Measurements from ENCODE around the gene DIP2B. TPM values are rescaled to one million over a fixed set of nuclear protein-coding genes. Genes with fewer than 3 reads are reported as not detected.

DIP2B gene
- total RNA-seq, 6 experiments from 2014 or later = 11.1 to 24.0 (median 14.8) TPM

DNA sequence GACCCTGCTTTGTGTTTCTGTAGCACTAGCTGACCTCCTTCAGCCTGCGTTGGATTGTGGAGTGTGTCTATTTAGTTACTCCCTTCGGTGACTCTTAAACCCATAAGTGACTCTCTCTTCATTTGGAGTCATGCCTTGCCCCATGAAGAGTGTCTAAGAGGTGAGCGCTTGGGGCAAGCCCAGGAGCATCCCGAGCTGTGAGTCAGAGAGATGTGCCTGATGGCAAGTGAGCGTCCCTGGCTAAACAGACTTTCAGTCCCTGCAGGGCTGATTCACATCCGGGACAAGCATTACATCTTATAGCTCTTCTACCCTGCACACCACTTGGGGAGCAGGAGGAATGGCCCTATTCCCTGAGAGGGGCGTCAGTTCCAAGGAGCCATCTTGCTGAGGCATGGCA, 234.8 kb downstream of the DIP2B start:
- no peak for ATAC-seq
- no peak for TF ChIP-seq POLR2A (IDR thresholded peaks at IDR 0.05)
- no peak for TF ChIP-seq CTCF (IDR thresholded peaks at IDR 0.05)
- peaks cover 0 to 97% (median 62%) of the 10 kb centered on the region in 4 donors for H3K36me3 ChIP-seq

DNA sequence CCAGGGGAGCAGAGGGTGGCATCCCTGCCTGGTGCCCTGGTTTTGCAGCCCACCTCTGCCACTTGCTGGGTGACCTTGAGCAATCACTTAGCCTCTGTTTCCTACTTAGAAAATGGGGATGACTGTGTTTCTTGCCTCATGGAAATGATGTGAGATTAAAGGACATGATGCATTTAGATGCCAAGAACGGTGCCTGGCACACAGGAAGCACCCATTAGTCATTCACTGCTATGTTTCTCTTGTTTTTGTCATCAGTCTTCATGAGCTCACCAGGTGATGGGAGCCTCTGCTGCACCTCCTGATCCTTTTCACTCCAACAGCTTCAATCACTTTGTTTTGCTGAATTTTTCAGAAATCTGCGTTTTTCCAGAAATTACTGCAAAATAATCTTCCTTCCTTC, 235.5 kb downstream of the DIP2B start:
- 100% methylated on average over 1 of the region's 2 CpGs for WGBS (ENCODE audit: insufficient coverage, low coverage, low lambda C conversion rate, missing lambda C conversion rate)
- H3K27me3 ChIP-seq = no peaks in the 10 kb centered on the region
- TF ChIP-seq POLR2A (IDR thresholded peaks at IDR 0.05) (no peak), CTCF (IDR thresholded peaks at IDR 0.05) (no peak)
- DNase-seq = no peak
- peaks cover 0 to 100% (median 63%) of the 10 kb centered on the region in 4 donors for H3K36me3 ChIP-seq
- no peak overlapping the region for H3K27ac ChIP-seq
- H3K9me3 ChIP-seq = no peaks in the 10 kb centered on the region
- no peak overlapping the region for H3K4me3 ChIP-seq
- H3K4me1 ChIP-seq = no peaks in the 10 kb centered on the region
- intact Hi-C loops (cut with DNase I) = no loop called here
- no peak for ATAC-seq

More for the DNA sequence above, 234.8 kb downstream of the DIP2B start:
- Histone ChIP-seq H3K9me3 (no peaks in the 10 kb centered on the region), H3K27ac (no peak overlapping the region), H3K4me3 (no peak overlapping the region), H3K27me3 (no peaks in the 10 kb centered on the region), H3K4me1 (no peaks in the 10 kb centered on the region)
- intact Hi-C loops (cut with DNase I) = no loop called here
- 92% methylated on average over 2 of the region's 7 CpGs for WGBS (ENCODE audit: insufficient coverage, low coverage, low lambda C conversion rate, missing lambda C conversion rate)
- DNase-seq = no peak

- Histone ChIP-seq H3K27ac (no peak overlapping the region), H3K27me3 (no peaks in the 10 kb centered on the region), H3K4me1 (no peaks in the 10 kb centered on the region), H3K9me3 (no peaks in the 10 kb centered on the region), H3K4me3 (no peak overlapping the region), H3K36me3 (peaks cover 0 to 99% (median 52%) of the 10 kb centered on the region in 4 donors)
- ATAC-seq (no peak), DNase-seq (no peak)
- TF ChIP-seq POLR2A (IDR thresholded peaks at IDR 0.05) (no peak), CTCF (IDR thresholded peaks at IDR 0.05) (no peak)
- 94% methylated on average over 7 of the region's 7 CpGs for WGBS (ENCODE audit: insufficient coverage, low coverage, low lambda C conversion rate, missing lambda C conversion rate)
- intact Hi-C loops (cut with DNase I) = no loop called here
Measured at GRCh38 chr12:50742776-50743175, 238.0 kb downstream of the DIP2B start.

DNA sequence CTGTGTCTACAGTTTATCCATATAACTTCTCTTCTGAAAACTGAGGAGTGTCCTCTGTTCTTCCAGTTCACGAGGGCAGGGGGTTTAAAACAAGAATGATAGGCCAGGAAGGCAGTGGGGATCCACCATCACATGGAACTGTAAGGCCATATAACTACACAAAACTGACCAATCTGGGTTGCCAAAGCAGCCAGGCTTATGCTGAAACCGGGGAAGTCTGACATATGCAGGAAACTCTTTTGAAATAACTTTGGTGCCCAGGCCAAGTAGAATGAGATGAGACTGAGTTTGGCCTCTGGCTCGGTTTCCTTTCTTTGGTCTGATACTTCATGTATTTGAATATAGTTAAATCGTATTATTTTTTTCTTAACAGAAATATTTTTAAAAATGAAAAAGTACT, 241.1 kb downstream of the DIP2B start:
- no peak for TF ChIP-seq POLR2A (IDR thresholded peaks at IDR 0.05)
- TF ChIP-seq CTCF (IDR thresholded peaks at IDR 0.05) = no peak
- no peaks in the 10 kb centered on the region for H3K4me1 ChIP-seq
- no peak overlapping the region for H3K27ac ChIP-seq
- no peaks in the 10 kb centered on the region for H3K27me3 ChIP-seq
- intact Hi-C loops (cut with DNase I) = no loop called here
- ATAC-seq (peak in 2 of 4 donors; percentile 30 to 37), DNase-seq (no peak)
- no peaks in the 10 kb centered on the region for H3K9me3 ChIP-seq
- WGBS (ENCODE audit: insufficient coverage, low coverage, low lambda C conversion rate, missing lambda C conversion rate) = 76% methylated on average over 4 of the region's 4 CpGs
- no peak overlapping the region for H3K4me3 ChIP-seq
- H3K36me3 ChIP-seq = peaks cover 0 to 76% (median 31%) of the 10 kb centered on the region in 4 donors

DNA sequence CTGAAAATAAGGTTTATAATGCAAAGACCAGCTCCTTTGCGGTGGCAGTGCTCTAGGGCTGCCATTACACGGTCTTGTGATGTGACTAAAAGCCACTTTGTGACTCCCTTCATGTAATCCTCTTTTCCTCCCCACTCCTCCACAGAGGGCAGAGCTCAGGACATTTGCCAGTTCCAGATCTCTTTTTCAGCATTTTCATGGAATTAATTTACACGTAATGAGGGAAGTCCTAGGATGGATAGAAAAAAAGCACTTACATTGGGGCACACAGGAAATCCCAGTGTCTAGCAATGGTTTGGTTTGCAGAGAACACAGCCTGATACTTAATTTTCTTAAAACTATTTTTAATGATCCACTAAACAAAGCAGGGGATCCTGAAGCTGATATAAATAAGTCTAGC, 241.6 kb downstream of the DIP2B start:
- H3K4me1 ChIP-seq = no peaks in the 10 kb centered on the region
- intact Hi-C loops (cut with DNase I) = no loop called here
- WGBS (ENCODE audit: insufficient coverage, low coverage, low lambda C conversion rate, missing lambda C conversion rate) = 77% methylated on average over 3 of the region's 3 CpGs
- no peak overlapping the region for H3K4me3 ChIP-seq
- TF ChIP-seq POLR2A (IDR thresholded peaks at IDR 0.05) (no peak), CTCF (IDR thresholded peaks at IDR 0.05) (no peak)
- peaks cover 0 to 71% (median 25%) of the 10 kb centered on the region in 4 donors for H3K36me3 ChIP-seq
- ATAC-seq (no peak), DNase-seq (no peak)
- H3K27me3 ChIP-seq = no peaks in the 10 kb centered on the region
- no peak overlapping the region for H3K27ac ChIP-seq
- H3K9me3 ChIP-seq = no peaks in the 10 kb centered on the region
